B cell (primary cell): ENCODE results near the gene THOC5. TPM values are rescaled to one million over a fixed set of nuclear protein-coding genes. Genes with fewer than 3 reads are reported as not detected.
A peak's percentile ranks its signal among the peaks of the same experiment; 100 is the strongest.

Experiments
- ATAC-seq: fragments of 200-7000 bp; cut with Tn5 transposase; one replicate; pipeline ENCODE4 v1.10.0; 2021; ENCODE audit warnings: low read depth, mild to moderate bottlenecking, moderate number of reproducible peaks, moderate library complexity
- CTCF ChIA-PET: fragments of 350-600 bp; sonication (Branson Sonifier 250); formaldehyde crosslinking; loops from one replicate; lab custom pipeline; 2021; ENCODE audit warnings: antibody characterized with exemption, inconsistent platforms; lab: Charles Lee
- POLR2A ChIA-PET: fragments of 350-600 bp; sonication (Branson Sonifier 250); formaldehyde crosslinking; loops from one replicate; lab custom pipeline; 2021; ENCODE audit warnings: antibody characterized with exemption; lab: Charles Lee
- DNase-seq: peaks from one replicate; pipeline ENCODE4 v3.0.0; 2013
- H2AFZ ChIP-seq: 2 replicates; pipeline ENCODE4 v1.6.1; 2012; ENCODE audit warnings: mild to moderate bottlenecking, low read depth, low read length; ENCODE audit not compliant: insufficient read depth, poor library complexity, severe bottlenecking
- H3K27ac ChIP-seq, 2 donors: 1 replicate in 1 of 2; 2 replicates in 1 of 2; pipeline ENCODE4 v1.5.1; 2012 to 2013; ENCODE audit warnings: low read length in 2 of 2, mild to moderate bottlenecking in 2 of 2, moderate library complexity in 1 of 2
- H3K27me3 ChIP-seq, 4 experiments: fragments of 200-600 bp in 1 of 4; sonication (generic) in 1 of 4; replicated peaks in 1 of 4; 1 replicate in 2 of 4; 2 replicates in 2 of 4; pipeline versions ENCODE4 v1.6.1 to v1.7.0; 2013 to 2016; ENCODE audit warnings: low read length in 3 of 4, mild to moderate bottlenecking in 2 of 4, mixed read lengths in 1 of 4, moderate library complexity in 1 of 4; ENCODE audit not compliant: insufficient read depth in 4 of 4, control insufficient read depth in 3 of 4; ENCODE audit errors: control extremely low read depth in 1 of 4
- H3K36me3 ChIP-seq, 2 experiments: replicated peaks in 1 of 2; 1 replicate in 1 of 2; 2 replicates in 1 of 2; pipeline versions ENCODE4 v1.6.1 to v1.7.1; 2013; ENCODE audit warnings: low read length in 1 of 2; ENCODE audit not compliant: insufficient read depth in 2 of 2, control insufficient read depth in 1 of 2; ENCODE audit errors: control extremely low read depth in 1 of 2, extremely low read depth in 1 of 2
- H3K4me1 ChIP-seq, 2 donors: fragments of 200-600 bp in 1 of 2; sonication (generic) in 1 of 2; 1 replicate in 1 of 2; 2 replicates in 1 of 2; pipeline versions ENCODE4 v1.5.1 to v1.6.1; 2013 to 2017; ENCODE audit warnings: low read length in 2 of 2; ENCODE audit not compliant: control insufficient read depth in 2 of 2, insufficient read depth in 2 of 2
- H3K4me2 ChIP-seq: replicated peaks from 2 replicates; pipeline ENCODE3; 2012; ENCODE audit warnings: mild to moderate bottlenecking, low read depth, low read length; ENCODE audit not compliant: poor library complexity, severe bottlenecking
- H3K4me3 ChIP-seq, 5 experiments: fragments of 200-600 bp in 1 of 5; sonication (generic) in 1 of 5; 1 replicate in 3 of 5; 2 replicates in 2 of 5; pipeline versions ENCODE4 v1.5.1 to v1.7.0; 2011 to 2016; ENCODE audit warnings: low read length in 4 of 5, mild to moderate bottlenecking in 4 of 5, low read depth in 2 of 5, control low read depth in 1 of 5, moderate library complexity in 1 of 5; ENCODE audit not compliant: insufficient read depth in 1 of 5; ENCODE audit errors: control extremely low read depth in 1 of 5, extremely low read depth in 1 of 5
- H3K79me2 ChIP-seq: fragments of 200-600 bp; sonication (generic); one replicate; pipeline ENCODE4 v1.6.0; 2016; ENCODE audit warnings: low read length; ENCODE audit not compliant: control insufficient read depth, insufficient read depth
- H3K9ac ChIP-seq: fragments of 200-600 bp; sonication (generic); 2 replicates; pipeline ENCODE4 v1.6.1; 2017; ENCODE audit warnings: mild to moderate bottlenecking, low read length, moderate library complexity
- H3K9me3 ChIP-seq, 3 donors: one replicate each; pipeline versions ENCODE4 v1.6.1 to v1.7.1; 2013; ENCODE audit warnings: low read length in 2 of 3; ENCODE audit not compliant: control insufficient read depth in 2 of 3, insufficient read depth in 1 of 3; ENCODE audit errors: control extremely low read depth in 1 of 3
- H4K20me1 ChIP-seq: 2 replicates; pipeline ENCODE4 v1.6.0; 2012; ENCODE audit warnings: mild to moderate bottlenecking, low read length; ENCODE audit not compliant: insufficient read depth, control insufficient read depth, poor library complexity, severe bottlenecking
- H3K27ac Mint-ChIP-seq: one replicate; pipeline ENCODE4 v1.8.0; 2021; ENCODE audit warnings: mixed read lengths
- H3K27me3 Mint-ChIP-seq: one replicate; pipeline ENCODE4 v1.8.0; 2021; ENCODE audit warnings: mixed read lengths
- H3K4me1 Mint-ChIP-seq: one replicate; pipeline ENCODE4 v1.8.0; 2021; ENCODE audit warnings: mixed read lengths
- H3K4me3 Mint-ChIP-seq: one replicate; pipeline ENCODE4 v1.8.0; 2021; ENCODE audit warnings: mixed read lengths
- H3K9me3 Mint-ChIP-seq: one replicate; pipeline ENCODE4 v1.8.0; 2022; ENCODE audit warnings: mixed read lengths; ENCODE audit not compliant: insufficient read depth
- CTCF ChIP-seq: fragments of 200-600 bp; IDR thresholded peaks from one replicate; pipeline ENCODE4 v1.8.0; 2022; ENCODE audit warnings: antibody characterized with exemption, mild to moderate bottlenecking
- EZH2 ChIP-seq: IDR thresholded peaks from 2 replicates; pipeline ENCODE4 v1.6.1; 2012; ENCODE audit warnings: borderline replicate concordance, low read depth, mild to moderate bottlenecking, moderate library complexity, low read length; ENCODE audit not compliant: insufficient read depth, poor library complexity, severe bottlenecking
- whole genome bisulfite sequencing: methylation state at CpG from one replicate; pipeline ENCODE4 v1.1.5; 2013; ENCODE audit warnings: missing lambda C conversion rate; ENCODE audit not compliant: insufficient coverage; 5-methylcytosine and 5-hydroxymethylcytosine counted together
- intact Hi-C: fragments of 100-400 bp; cut with micrococcal nuclease; formaldehyde crosslinking; loops from one replicate; pipeline ENCODE4 v1.10.0; 2022
- polyA plus RNA-seq: library from polyadenylated mRNA; depleted of rRNA; stranded (reverse); fragments of >200 nt; gene quantifications from 2 replicates; pipeline ENCODE4 v1.2.3, GENCODE V29; 2012
- total RNA-seq, 2 donors: library from RNA; stranded (reverse); fragments of 120-200 nt in 1 of 2; gene quantifications; 1 replicate in 1 of 2; 2 replicates in 1 of 2; pipeline versions ENCODE4 v1.2.3 to v1.2.4, GENCODE V29; 2013 to 2022

Gene THOC5
- total and polyA plus RNA-seq, 2 donors (not counting 1 experiment from before 2014, with no cell fraction given), result 26.5 to 59.1 TPM

GRCh38 chr22:29470159-29470855 is 83.2 kb downstream of the THOC5 start:
- Histone ChIP-seq H3K27me3 (peaks cover 0 to 30% (median 5%) of the 10 kb centered on the region in 4 experiments), H3K4me1 (peaks cover 11 to 13% of the 10 kb centered on the region in 2 donors), H3K9me3 (peaks cover 0 to 3% (median 0%) of the 10 kb centered on the region in 3 donors), H3K9ac (peak overlapping the region; percentile 41), H3K4me2 (peak overlapping the region; percentile 71), H3K4me3 (peak overlapping the region in 3 of 5 experiments; percentile 15 to 49 (median 37)), H4K20me1 (no peaks in the 10 kb centered on the region), H3K27ac (no peak overlapping the region), H2AFZ (peak overlapping the region; percentile 58), H3K79me2 (no peaks in the 10 kb centered on the region), H3K36me3 (no peaks in the 10 kb centered on the region)
- 39% methylated on average over 47 of the region's 54 CpGs for WGBS
- no peak overlapping the region for H3K27ac Mint-ChIP-seq
- ChIA-PET POLR2A (no interaction called here), CTCF (interaction anchor here (2.7 kb wide), 1 partner anchor 12 kb away, joined by 10 read pairs; no protein-coding TSS in a partner anchor)
- H3K4me3 Mint-ChIP-seq, result peak overlapping the region; percentile 70
- ATAC-seq (peak; percentile 70), DNase-seq (peak; percentile 76)
- intact Hi-C loops, result no loop called here
- H3K4me1 Mint-ChIP-seq, result peaks cover 17% of the 10 kb centered on the region
- no peaks in the 10 kb centered on the region for H3K9me3 Mint-ChIP-seq
- TF ChIP-seq CTCF (peak; percentile 84), EZH2 (no peak)
- peaks cover 30% of the 10 kb centered on the region for H3K27me3 Mint-ChIP-seq

- TF ChIP-seq CTCF, result no peak
- no peak for TF ChIP-seq EZH2
- no peaks in the 10 kb centered on the region for H3K79me2 ChIP-seq
- Mint-ChIP-seq H3K27me3 (peaks cover 30% of the 10 kb centered on the region), H3K4me3 (peak overlapping the region; percentile 8), H3K27ac (no peak overlapping the region), H3K9me3 (no peaks in the 10 kb centered on the region), H3K4me1 (peaks cover 15% of the 10 kb centered on the region)
- ATAC-seq (no peak), DNase-seq (no peak)
- no peak overlapping the region for H3K27ac ChIP-seq
- POLR2A ChIA-PET, result no interaction called here
- peaks cover 10 to 11% of the 10 kb centered on the region in 2 donors for H3K4me1 ChIP-seq
- WGBS, result 85% methylated on average over 9 of the region's 9 CpGs
- peaks cover 0 to 30% (median 5%) of the 10 kb centered on the region in 4 experiments for H3K27me3 ChIP-seq
- peak overlapping the region in 2 of 5 experiments; percentile 15 to 49 for H3K4me3 ChIP-seq
- H3K9me3 ChIP-seq, result peaks cover 0 to 3% (median 0%) of the 10 kb centered on the region in 3 donors
- no peaks in the 10 kb centered on the region for H4K20me1 ChIP-seq
- peak overlapping the region; percentile 41 for H3K9ac ChIP-seq
- H3K36me3 ChIP-seq, result no peaks in the 10 kb centered on the region
- H2AFZ ChIP-seq, result peak overlapping the region; percentile 58
- intact Hi-C loops, result no loop called here
- H3K4me2 ChIP-seq, result peak overlapping the region; percentile 71
- CTCF ChIA-PET, result interaction anchor here (0.6 to 1.8 kb wide), 2 partner anchors 9 to 28 kb away, joined by 3 read pairs; no protein-coding TSS in a partner anchor
These were observed 83.8 kb downstream of the THOC5 start for GRCh38 chr22:29469755-29470154.
